ENCODE measurements around the gene CACUL1.

Gene CACUL1

DNA sequence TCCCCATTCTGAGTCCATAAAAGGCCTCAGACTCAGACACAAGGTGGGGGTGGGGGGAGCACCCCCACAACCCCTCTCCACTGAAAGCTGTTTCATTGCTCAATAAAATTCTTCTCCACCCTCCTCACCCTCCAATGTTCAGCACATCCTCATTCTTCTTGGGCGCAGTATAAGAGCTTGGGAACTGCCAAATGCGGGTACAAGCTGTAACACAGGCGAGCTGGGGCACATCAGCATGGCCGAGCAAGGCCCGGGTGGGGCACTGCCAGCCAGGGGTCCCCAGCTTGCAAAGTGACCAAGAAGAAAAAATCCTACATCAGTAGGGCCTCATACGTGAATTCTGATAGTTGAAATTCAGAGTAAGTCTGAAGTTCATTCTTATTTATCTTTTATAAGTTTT lies 50.1 kb downstream of the CACUL1 start:
- peaks cover 41% of the 10 kb centered on the region for H3K4me1 ChIP-seq (ENCODE audit: insufficient read depth, low read length)
- H3K36me3 ChIP-seq (ENCODE audit: insufficient read depth, low read length) = peaks cover 31% of the 10 kb centered on the region
- H3K27me3 ChIP-seq (ENCODE audit: insufficient read depth, low read length) = no peaks in the 10 kb centered on the region
- no peaks in the 10 kb centered on the region for H3K9me3 ChIP-seq (ENCODE audit: insufficient read depth, low read depth, low read length)
- no peak overlapping the region for H3K9ac ChIP-seq (ENCODE audit: low read depth, low read length)
- 92% methylated on average over 5 of the region's 6 CpGs for WGBS
- no peak overlapping the region for H3K4me3 ChIP-seq (ENCODE audit: low read length)
- no peak overlapping the region for H3K27ac ChIP-seq (ENCODE audit: low read depth, low read length)

GRCh38 chr10:118701529-118702323 lies 53.0 kb downstream of the CACUL1 start:
- Histone ChIP-seq H3K4me1 (ENCODE audit: insufficient read depth, low read length) (peaks cover 45% of the 10 kb centered on the region), H3K4me3 (ENCODE audit: low read length) (no peak overlapping the region), H3K36me3 (ENCODE audit: insufficient read depth, low read length) (peaks cover 30% of the 10 kb centered on the region), H3K27ac (ENCODE audit: low read depth, low read length) (peak overlapping the region; percentile 44), H3K9me3 (ENCODE audit: insufficient read depth, low read depth, low read length) (no peaks in the 10 kb centered on the region), H3K9ac (ENCODE audit: low read depth, low read length) (peak overlapping the region; percentile 47; the same call in 1 of the 2 replicates), H3K27me3 (ENCODE audit: insufficient read depth, low read length) (no peaks in the 10 kb centered on the region)
- WGBS = 75% methylated on average over 8 of the region's 8 CpGs

- no peak overlapping the region for H3K27ac ChIP-seq (ENCODE audit: low read depth, low read length)
- 80% methylated on average over 7 of the region's 7 CpGs for WGBS
- H3K27me3 ChIP-seq (ENCODE audit: insufficient read depth, low read length) = no peaks in the 10 kb centered on the region
- H3K9me3 ChIP-seq (ENCODE audit: insufficient read depth, low read depth, low read length) = no peaks in the 10 kb centered on the region
- H3K9ac ChIP-seq (ENCODE audit: low read depth, low read length) = no peak overlapping the region
- H3K4me3 ChIP-seq (ENCODE audit: low read length) = no peak overlapping the region
- H3K36me3 ChIP-seq (ENCODE audit: insufficient read depth, low read length) = peaks cover 40% of the 10 kb centered on the region
- peaks cover 23% of the 10 kb centered on the region for H3K4me1 ChIP-seq (ENCODE audit: insufficient read depth, low read length)
Measured at GRCh38 chr10:118698421-118698820, 56.3 kb downstream of the CACUL1 start.

DNA sequence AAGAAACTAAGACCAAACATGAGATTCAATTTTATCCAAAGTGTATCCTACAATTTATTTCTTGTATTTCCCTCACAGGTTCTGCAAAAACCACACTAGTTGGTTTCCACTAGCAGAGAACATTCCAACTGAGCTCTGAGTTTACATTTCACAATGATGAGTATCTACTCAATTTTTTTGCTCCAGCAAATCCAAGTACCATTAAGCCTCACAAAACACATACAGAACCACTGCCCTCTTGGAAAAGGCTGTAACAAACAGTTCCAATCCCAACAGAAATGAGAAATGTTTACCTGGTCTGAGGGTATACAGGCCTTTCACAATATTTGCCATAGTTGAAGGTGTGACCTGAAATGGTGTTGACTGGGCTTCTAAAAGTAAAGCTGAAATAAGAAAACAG lies 59.9 kb downstream of the CACUL1 start:
- H3K27me3 ChIP-seq (ENCODE audit: insufficient read depth, low read length) = no peaks in the 10 kb centered on the region
- H3K27ac ChIP-seq (ENCODE audit: low read depth, low read length) = no peak overlapping the region
- H3K36me3 ChIP-seq (ENCODE audit: insufficient read depth, low read length) = peaks cover 43% of the 10 kb centered on the region
- H3K9ac ChIP-seq (ENCODE audit: low read depth, low read length) = no peak overlapping the region
- H3K9me3 ChIP-seq (ENCODE audit: insufficient read depth, low read depth, low read length) = no peaks in the 10 kb centered on the region
- H3K4me1 ChIP-seq (ENCODE audit: insufficient read depth, low read length) = peaks cover 4% of the 10 kb centered on the region; the same call in 1 of the 2 replicates
- H3K4me3 ChIP-seq (ENCODE audit: low read length) = no peak overlapping the region

- Histone ChIP-seq H3K36me3 (ENCODE audit: insufficient read depth, low read length) (peaks cover 54% of the 10 kb centered on the region), H3K4me1 (ENCODE audit: insufficient read depth, low read length) (no peaks in the 10 kb centered on the region), H3K9me3 (ENCODE audit: insufficient read depth, low read depth, low read length) (no peaks in the 10 kb centered on the region), H3K9ac (ENCODE audit: low read depth, low read length) (no peak overlapping the region), H3K4me3 (ENCODE audit: low read length) (no peak overlapping the region), H3K27ac (ENCODE audit: low read depth, low read length) (no peak overlapping the region), H3K27me3 (ENCODE audit: insufficient read depth, low read length) (no peaks in the 10 kb centered on the region)
- WGBS = 91% methylated on average over 4 of the region's 4 CpGs
Measured at GRCh38 chr10:118692872-118693271, 61.9 kb downstream of the CACUL1 start.

- Histone ChIP-seq H3K36me3 (ENCODE audit: insufficient read depth, low read length) (peaks cover 75% of the 10 kb centered on the region), H3K27ac (ENCODE audit: low read depth, low read length) (no peak overlapping the region), H3K4me3 (ENCODE audit: low read length) (no peak overlapping the region), H3K9me3 (ENCODE audit: insufficient read depth, low read depth, low read length) (no peaks in the 10 kb centered on the region), H3K4me1 (ENCODE audit: insufficient read depth, low read length) (no peaks in the 10 kb centered on the region), H3K9ac (ENCODE audit: low read depth, low read length) (no peak overlapping the region), H3K27me3 (ENCODE audit: insufficient read depth, low read length) (no peaks in the 10 kb centered on the region)
- WGBS = 97% methylated on average over 4 of the region's 4 CpGs
Measured at GRCh38 chr10:118689070-118689858, 65.5 kb downstream of the CACUL1 start.

- Histone ChIP-seq H3K9me3 (ENCODE audit: insufficient read depth, low read depth, low read length) (no peaks in the 10 kb centered on the region), H3K36me3 (ENCODE audit: insufficient read depth, low read length) (peaks cover 82% of the 10 kb centered on the region)
Measured at GRCh38 chr10:118687472-118687871, 67.3 kb downstream of the CACUL1 start.

GRCh38 chr10:118682533-118682932 lies 72.2 kb downstream of the CACUL1 start:
- no peaks in the 10 kb centered on the region for H3K9me3 ChIP-seq (ENCODE audit: insufficient read depth, low read depth, low read length)
- H3K27ac ChIP-seq (ENCODE audit: low read depth, low read length) = no peak overlapping the region
- 96% methylated on average over 6 of the region's 6 CpGs for WGBS
- H3K36me3 ChIP-seq (ENCODE audit: insufficient read depth, low read length) = peaks cover 69% of the 10 kb centered on the region
- H3K27me3 ChIP-seq (ENCODE audit: insufficient read depth, low read length) = no peaks in the 10 kb centered on the region
- H3K9ac ChIP-seq (ENCODE audit: low read depth, low read length) = no peak overlapping the region
- no peak overlapping the region for H3K4me3 ChIP-seq (ENCODE audit: low read length)
- H3K4me1 ChIP-seq (ENCODE audit: insufficient read depth, low read length) = no peaks in the 10 kb centered on the region

More at GRCh38 chr10:118687472-118687871, 67.3 kb downstream of the CACUL1 start:
- Histone ChIP-seq H3K4me1 (ENCODE audit: insufficient read depth, low read length) (no peaks in the 10 kb centered on the region), H3K9ac (ENCODE audit: low read depth, low read length) (no peak overlapping the region), H3K27me3 (ENCODE audit: insufficient read depth, low read length) (no peaks in the 10 kb centered on the region), H3K4me3 (ENCODE audit: low read length) (no peak overlapping the region), H3K27ac (ENCODE audit: low read depth, low read length) (no peak overlapping the region)

DNA sequence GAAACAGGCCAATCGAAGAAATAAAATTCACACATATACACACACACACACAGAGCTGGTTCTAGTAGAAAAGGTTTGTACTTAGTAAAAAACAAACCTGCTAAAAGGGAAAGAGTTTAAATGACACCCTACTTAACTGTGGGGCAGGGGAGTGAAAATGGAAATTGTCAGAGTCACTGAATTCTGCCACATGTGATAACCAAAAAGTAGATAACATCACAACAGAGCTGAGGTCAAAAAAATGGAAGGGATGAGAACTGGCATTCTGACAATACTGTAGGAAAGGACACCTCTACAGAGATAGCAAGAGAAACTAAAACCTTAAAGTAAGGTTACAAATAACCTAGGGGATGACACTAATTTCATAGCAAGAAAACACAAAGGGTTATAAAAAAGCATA lies 74.6 kb downstream of the CACUL1 start:
- H3K27ac ChIP-seq (ENCODE audit: low read depth, low read length) = no peak overlapping the region
- no peaks in the 10 kb centered on the region for H3K27me3 ChIP-seq (ENCODE audit: insufficient read depth, low read length)
- no peak overlapping the region for H3K9ac ChIP-seq (ENCODE audit: low read depth, low read length)
- no peaks in the 10 kb centered on the region for H3K9me3 ChIP-seq (ENCODE audit: insufficient read depth, low read depth, low read length)
- no peaks in the 10 kb centered on the region for H3K4me1 ChIP-seq (ENCODE audit: insufficient read depth, low read length)
- no CpG with 5 or more reads among the region's 1 CpG for WGBS
- no peak overlapping the region for H3K4me3 ChIP-seq (ENCODE audit: low read length)
- peaks cover 46% of the 10 kb centered on the region for H3K36me3 ChIP-seq (ENCODE audit: insufficient read depth, low read length)

GRCh38 chr10:118674226-118674919 lies 80.4 kb downstream of the CACUL1 start:
- no peak overlapping the region for H3K27ac ChIP-seq (ENCODE audit: low read depth, low read length)
- no peaks in the 10 kb centered on the region for H3K9me3 ChIP-seq (ENCODE audit: insufficient read depth, low read depth, low read length)
- no peaks in the 10 kb centered on the region for H3K4me1 ChIP-seq (ENCODE audit: insufficient read depth, low read length)
- no peaks in the 10 kb centered on the region for H3K27me3 ChIP-seq (ENCODE audit: insufficient read depth, low read length)
- H3K36me3 ChIP-seq (ENCODE audit: insufficient read depth, low read length) = no peaks in the 10 kb centered on the region; the same call in 1 of the 2 replicates
- 93% methylated on average over 11 of the region's 11 CpGs for WGBS
- no peak overlapping the region for H3K4me3 ChIP-seq (ENCODE audit: low read length)
- no peak overlapping the region; the same call in 1 of the 2 replicates for H3K9ac ChIP-seq (ENCODE audit: low read depth, low read length)
